Keratinocyte (primary cell): ENCODE results near the gene RALGPS1.

Experiments used
- CTCF ChIP-seq, 3 experiments: IDR thresholded peaks in 1 of 3; conservative IDR thresholded peaks in 1 of 3; optimal IDR thresholded peaks in 1 of 3; 2 replicates in 2 of 3; 3 replicates in 1 of 3; pipeline versions ENCODE3 to v1.5.1; 2011; ENCODE audit warnings: low read length in 3 of 3, mild to moderate bottlenecking in 3 of 3, moderate library complexity in 2 of 3, control low read depth in 1 of 3, inconsistent platforms in 1 of 3; ENCODE audit not compliant: insufficient read depth in 2 of 3; ENCODE audit errors: extremely low read depth in 1 of 3
- EZH2 ChIP-seq: IDR thresholded peaks from one replicate; pipeline ENCODE4 v1.6.1; 2012; ENCODE audit warnings: inconsistent platforms, mild to moderate bottlenecking, low read length, moderate library complexity

DNA sequence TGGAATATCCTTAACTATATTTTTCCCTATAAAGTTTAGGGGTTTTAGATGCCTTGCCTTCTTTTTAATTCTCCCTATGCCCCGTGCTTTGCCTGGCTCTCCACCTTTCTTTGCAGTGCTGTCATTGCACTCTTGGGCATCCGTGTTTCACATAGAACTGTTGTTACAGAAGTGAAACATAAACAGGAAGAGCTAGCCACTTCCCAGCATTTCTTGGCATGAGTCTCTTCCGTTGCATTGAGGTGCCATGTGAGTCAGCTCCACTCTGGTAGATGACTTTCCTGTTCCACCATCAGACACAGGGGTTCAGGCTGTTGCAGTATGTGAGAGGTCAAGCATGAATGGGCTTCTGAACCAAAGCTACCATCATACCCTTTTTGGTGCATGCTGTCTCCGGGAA is 134.5 kb downstream of the RALGPS1 start:
- peak; percentile 17 to 41 (median 41) for TF ChIP-seq CTCF (optimal IDR thresholded peaks at IDR 0.05 in 1 of 3, IDR thresholded peaks at IDR 0.05 in 1 of 3, conservative IDR thresholded peaks at IDR 0.05 in 1 of 3; ENCODE audit: extremely low read depth in 1 of 3, insufficient read depth in 2 of 3, low read length in 3 of 3)
- no peak for TF ChIP-seq EZH2
